Activated CD8-positive, alpha-beta memory T cell treated with anti-CD3 and anti-CD28 coated beads for 48 hours (primary cell): ENCODE measurements around the gene PSME4.
"Not testable (repeated sequence)": the region's sequence is repeated elsewhere in the genome, so short reads cannot be mapped to it uniquely, and the experiment has no call there.

Experiments used
- DNase-seq, 3 experiments: peaks; one replicate each; pipeline ENCODE4 v3.0.0-alpha.2; 2020; ENCODE audit warnings: low read depth in 2 of 3, low spot score in 2 of 3

The PSME4 gene

GRCh38 chr2:53964987-53965687 lies 5.7 kb downstream of the PSME4 start:
- no peak for DNase-seq

- no peak for DNase-seq
These were observed 6.4 kb downstream of the PSME4 start for GRCh38 chr2:53964257-53964952.

GRCh38 chr2:53961478-53962216 lies 9.1 kb downstream of the PSME4 start:
- not testable (repeated sequence) for DNase-seq

- DNase-seq: no peak
These were observed 10.3 kb downstream of the PSME4 start for GRCh38 chr2:53960476-53960875.

DNA sequence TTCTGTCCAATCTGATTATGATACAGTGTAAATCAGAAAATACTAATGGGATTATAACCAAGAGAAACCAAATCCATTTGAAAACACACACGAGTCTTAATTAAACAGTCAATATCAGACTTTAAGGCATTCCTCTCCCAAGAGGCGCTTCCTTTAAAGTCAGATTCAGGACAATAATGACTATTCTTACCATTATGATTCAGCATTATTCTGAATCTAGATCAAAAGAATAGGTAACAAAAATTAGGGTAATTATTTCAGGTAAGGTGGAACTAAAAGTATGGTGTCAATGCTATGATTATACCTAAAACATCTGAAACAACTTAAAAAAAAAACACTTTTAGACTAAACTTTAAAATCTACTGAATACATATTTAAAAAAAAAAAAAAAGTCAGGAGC lies 12.3 kb downstream of the PSME4 start:
- no peak for DNase-seq

DNA sequence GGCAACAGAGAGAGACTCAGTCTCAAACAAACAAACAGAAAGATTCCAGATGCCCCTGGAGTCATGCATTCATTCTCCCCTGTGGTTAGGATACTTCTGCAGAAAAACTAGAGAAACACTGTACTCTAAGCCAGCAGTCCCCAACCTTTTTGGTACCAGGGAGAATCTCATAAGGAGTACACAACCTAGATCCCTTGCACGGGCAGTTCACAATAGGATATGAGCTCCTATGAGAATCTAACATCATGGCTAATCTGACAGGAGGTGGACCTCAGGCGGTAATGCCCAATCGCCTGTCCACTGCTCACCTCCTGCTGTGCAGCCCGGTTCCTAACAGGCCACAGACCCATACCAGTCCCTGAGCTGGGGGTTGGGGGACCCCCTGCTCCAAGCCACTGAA lies 18.3 kb downstream of the PSME4 start:
- no peak for DNase-seq

- DNase-seq: no peak
These were observed 21.3 kb downstream of the PSME4 start for GRCh38 chr2:53949457-53949856.

DNA sequence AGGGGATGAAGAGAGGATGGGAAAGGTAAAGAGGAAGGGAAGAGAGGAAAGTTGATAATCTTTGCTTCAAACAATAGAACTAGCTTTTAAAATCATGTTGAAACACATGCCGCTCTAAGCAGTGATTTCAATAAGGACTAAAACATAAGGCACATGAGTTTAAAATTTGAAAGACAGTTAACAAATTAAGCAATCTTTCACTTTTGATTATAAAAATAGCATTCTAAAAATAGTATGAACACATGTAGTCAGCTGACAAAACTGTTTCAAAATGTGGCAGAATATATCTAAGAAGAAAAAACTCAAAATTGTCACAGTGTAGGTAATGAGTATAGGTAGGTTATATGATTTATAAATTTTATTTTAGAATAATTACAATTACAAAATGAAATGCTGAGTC lies 25.3 kb downstream of the PSME4 start:
- no peak for DNase-seq

GRCh38 chr2:53944542-53944941 lies 26.3 kb downstream of the PSME4 start:
- no peak for DNase-seq

- DNase-seq: no peak
These were observed 28.5 kb downstream of the PSME4 start for GRCh38 chr2:53942280-53942679.

DNA sequence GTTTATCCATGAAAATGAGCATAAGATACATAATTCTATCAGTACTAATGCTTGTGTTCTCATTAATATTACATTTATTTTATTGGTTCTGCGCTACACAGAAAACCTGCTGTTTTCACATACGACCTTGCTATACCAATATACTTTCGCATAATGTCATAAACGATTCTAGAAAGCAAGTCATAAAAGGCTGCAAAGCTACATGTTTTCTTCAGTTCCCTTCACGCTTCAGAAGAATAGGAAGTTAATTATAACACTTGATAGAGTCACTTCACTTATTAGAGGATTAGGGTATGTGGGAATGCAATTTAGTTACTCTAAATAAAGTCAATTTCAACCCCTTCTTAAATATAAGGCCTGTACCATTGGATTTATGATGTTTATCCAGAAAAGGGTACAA lies 29.0 kb downstream of the PSME4 start:
- DNase-seq: no peak

- no peak for DNase-seq
These were observed 31.1 kb downstream of the PSME4 start for GRCh38 chr2:53939656-53940055.

DNA sequence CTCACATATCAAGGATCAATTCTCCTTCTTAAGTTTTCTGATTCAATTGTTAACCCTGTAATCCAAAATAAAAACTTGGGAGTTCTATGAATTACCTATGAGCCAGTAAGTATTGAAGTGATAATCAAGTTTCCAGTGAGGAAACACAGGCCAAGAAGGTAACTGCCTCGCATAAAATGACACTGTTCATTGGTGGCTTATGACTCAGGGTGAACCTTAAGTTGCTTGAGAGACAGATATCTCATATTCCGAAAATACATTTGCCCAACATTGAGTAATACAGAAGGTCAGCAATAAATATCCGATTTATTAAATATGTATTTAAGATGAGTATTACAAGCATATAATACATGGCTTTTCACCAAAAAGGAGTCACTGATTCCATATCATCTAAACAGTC lies 31.9 kb downstream of the PSME4 start:
- no peak for DNase-seq

- no peak for DNase-seq
These were observed 37.5 kb downstream of the PSME4 start for GRCh38 chr2:53933329-53933728.

- not testable (repeated sequence) for DNase-seq
These were observed 44.5 kb downstream of the PSME4 start for GRCh38 chr2:53926321-53926720.

GRCh38 chr2:53913721-53914120 lies 57.1 kb downstream of the PSME4 start:
- no peak for DNase-seq

- DNase-seq: no peak
These were observed 59.2 kb downstream of the PSME4 start for GRCh38 chr2:53911434-53912189.

GRCh38 chr2:53907582-53907981 lies 63.2 kb downstream of the PSME4 start:
- DNase-seq: no peak

DNA sequence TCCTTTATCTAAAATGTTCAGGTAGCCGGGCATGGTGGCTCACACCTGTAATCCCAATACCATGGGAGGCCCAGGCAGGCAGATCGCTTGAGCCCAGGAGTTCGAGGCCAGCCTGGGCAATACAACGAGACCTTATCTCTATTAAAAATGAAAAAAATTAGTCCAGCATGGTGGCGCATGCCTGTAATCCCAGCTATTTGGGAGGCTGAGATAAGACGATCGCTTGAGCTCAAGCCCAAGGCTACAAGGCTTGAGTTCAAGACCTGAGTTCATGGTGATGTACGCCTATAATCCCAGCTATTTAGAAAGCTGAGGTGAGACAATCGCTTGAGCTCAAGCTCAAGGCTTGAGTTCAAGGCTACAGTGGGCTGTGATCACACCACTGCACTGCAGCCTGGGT lies 65.4 kb downstream of the PSME4 start:
- DNase-seq: no peak

DNA sequence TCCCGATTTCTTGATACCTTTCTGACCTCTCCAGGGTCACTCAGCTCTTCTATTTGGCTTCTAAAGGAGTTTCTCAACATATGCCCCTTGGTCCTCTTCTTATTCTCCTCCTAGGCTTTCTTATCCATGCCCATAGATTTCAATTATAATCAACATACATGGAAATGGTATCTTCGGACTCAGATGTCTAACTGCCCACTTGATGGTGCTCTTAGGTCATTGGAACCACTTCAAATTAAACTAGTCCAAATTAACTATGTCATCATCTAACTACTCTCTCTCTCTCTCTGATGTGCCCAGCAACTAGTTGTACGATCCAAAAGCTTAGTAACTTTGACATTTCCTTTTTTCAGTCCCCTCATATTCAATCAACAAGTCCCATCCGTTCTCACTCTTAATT lies 67.8 kb downstream of the PSME4 start:
- no peak for DNase-seq

DNA sequence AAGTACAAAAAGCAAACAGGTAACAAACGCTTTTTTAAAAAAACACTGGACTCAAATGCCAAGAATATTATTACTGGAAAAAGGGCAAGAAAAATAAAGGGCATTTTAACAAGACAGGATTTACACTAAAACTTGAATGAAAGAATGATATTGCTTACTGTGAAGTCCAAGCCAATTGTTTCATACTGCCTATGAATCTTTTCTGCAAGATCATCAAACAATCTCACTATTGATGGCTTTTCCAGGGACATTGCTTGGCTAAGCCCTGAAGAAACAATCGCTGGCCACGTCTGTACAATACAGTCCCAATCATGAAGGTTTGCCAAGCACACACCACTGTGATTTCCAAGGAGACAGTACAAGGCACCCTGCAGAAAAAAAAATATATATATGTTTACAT lies 69.6 kb downstream of the PSME4 start:
- DNase-seq: no peak

DNA sequence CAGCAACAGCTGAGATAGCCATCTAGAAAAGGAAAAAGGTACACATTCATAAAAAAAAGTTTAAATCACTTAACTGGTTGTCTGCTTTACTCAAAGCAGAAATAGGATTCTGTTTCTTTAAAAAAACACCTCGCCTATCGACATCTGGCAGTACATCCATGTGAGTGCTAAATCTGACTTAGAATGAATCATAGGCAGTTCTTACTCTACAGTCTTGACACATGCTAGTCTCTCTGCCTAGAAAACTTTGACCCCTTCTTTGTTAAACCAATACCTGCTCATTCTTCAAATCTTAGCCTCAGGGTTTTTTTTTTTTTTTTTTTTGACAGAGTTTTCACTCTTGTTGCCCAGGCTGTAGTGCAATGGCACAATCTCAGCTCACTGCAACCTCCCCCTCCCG lies 73.9 kb downstream of the PSME4 start:
- no peak for DNase-seq
